Uterus (tissue), 4 donors: ENCODE results near the gene STYXL2. TPM values are rescaled to one million over a fixed set of nuclear protein-coding genes. Genes with fewer than 3 reads are reported as not detected.

Experiments used
- DNase-seq, 2 donors: peaks; one replicate each; pipeline ENCODE4 v3.0.0-alpha.2; 2019 to 2020
- H3K27ac ChIP-seq, 2 donors: fragments of 200-600 bp; sonication (generic); 1 replicate in 1 of 2; 2 replicates in 1 of 2; pipeline ENCODE4 v1.5.1; 2016 to 2018
- H3K27me3 ChIP-seq, 2 donors: fragments of 200-600 bp; sonication (generic); one replicate each; pipeline ENCODE4 v1.5.1; 2018 to 2019; ENCODE audit warnings: control low read depth in 1 of 2
- H3K36me3 ChIP-seq, 2 donors: fragments of 200-600 bp; sonication (generic); one replicate each; pipeline ENCODE4 v1.5.1; 2019; ENCODE audit warnings: control low read depth in 1 of 2
- H3K4me1 ChIP-seq, 2 donors: fragments of 200-600 bp; sonication (generic); one replicate each; pipeline ENCODE4 v1.5.1; 2018 to 2019; ENCODE audit warnings: control low read depth in 1 of 2
- H3K4me3 ChIP-seq, 2 donors: fragments of 200-600 bp; sonication (generic); 1 replicate in 1 of 2; 2 replicates in 1 of 2; pipeline ENCODE4 v1.5.1; 2018 to 2019; ENCODE audit warnings: mild to moderate bottlenecking in 1 of 2
- H3K9me3 ChIP-seq, 2 donors: fragments of 200-600 bp; sonication (generic); one replicate each; pipeline ENCODE4 v1.5.1; 2019; ENCODE audit warnings: control low read depth in 1 of 2
- CTCF ChIP-seq, 4 experiments: fragments of 200-600 bp in 2 of 4; fragments of 450-650 bp in 2 of 4; sonication (generic) in 2 of 4; IDR thresholded peaks; one replicate each; pipeline ENCODE4 v1.5.1; 2016 to 2019; ENCODE audit warnings: antibody characterized with exemption in 4 of 4, mild to moderate bottlenecking in 2 of 4, moderate library complexity in 1 of 4
- POLR2A ChIP-seq, 2 donors: fragments of 450-650 bp; IDR thresholded peaks; one replicate each; pipeline ENCODE4 v1.6.1; 2016; ENCODE audit warnings: antibody characterized with exemption in 2 of 2, mild to moderate bottlenecking in 1 of 2, moderate library complexity in 1 of 2
- intact Hi-C: fragments of 100-400 bp; cut with DNase I; formaldehyde crosslinking; loops from one replicate; pipeline ENCODE4 v1.15.1; 2023; ENCODE audit warnings: low total_unique reads
- total RNA-seq, 4 donors: library from RNA; depleted of rRNA in 3 of 4; stranded (reverse); fragments of >200 nt in 3 of 4; gene quantifications; one replicate each; pipeline versions ENCODE4 v1.1.0 to v1.2.4, GENCODE V29; 2014 to 2023
- donor health status: DM: yes; HTN: yes; CAD: no.

The STYXL2 gene
- total RNA-seq, 4 donors from 2014 or later = 1.2 TPM; not detected in 3

- Histone ChIP-seq H3K27ac (no peak overlapping the region), H3K36me3 (no peaks in the 10 kb centered on the region), H3K4me3 (no peak overlapping the region), H3K9me3 (peaks cover 0 to 2% of the 10 kb centered on the region in 2 donors), H3K4me1 (no peaks in the 10 kb centered on the region), H3K27me3 (no peaks in the 10 kb centered on the region)
- DNase-seq = no peak
- no peak for TF ChIP-seq POLR2A (IDR thresholded peaks at IDR 0.05)
- intact Hi-C loops = no loop called here
These were observed 20.9 kb downstream of the STYXL2 start for GRCh38 chr1:167114725-167115124.

- intact Hi-C loops = no loop called here
- no peak for DNase-seq
- H3K9me3 ChIP-seq = peaks cover 0 to under 1% of the 10 kb centered on the region in 2 donors
- no peak for TF ChIP-seq POLR2A (IDR thresholded peaks at IDR 0.05)
- no peak overlapping the region for H3K27ac ChIP-seq
- no peak overlapping the region for H3K4me3 ChIP-seq
- H3K36me3 ChIP-seq = no peaks in the 10 kb centered on the region
- no peaks in the 10 kb centered on the region for H3K4me1 ChIP-seq
- H3K27me3 ChIP-seq = no peaks in the 10 kb centered on the region
These were observed 21.8 kb downstream of the STYXL2 start for GRCh38 chr1:167115655-167116054.

- H3K27me3 ChIP-seq = no peaks in the 10 kb centered on the region
- intact Hi-C loops = no loop called here
- no peak for DNase-seq
- no peak overlapping the region for H3K27ac ChIP-seq
- H3K9me3 ChIP-seq = no peaks in the 10 kb centered on the region
- no peak overlapping the region for H3K4me3 ChIP-seq
- no peak for TF ChIP-seq POLR2A (IDR thresholded peaks at IDR 0.05)
- no peak for TF ChIP-seq CTCF (IDR thresholded peaks at IDR 0.05)
- H3K4me1 ChIP-seq = peaks cover 0 to 3% of the 10 kb centered on the region in 2 donors
- no peaks in the 10 kb centered on the region for H3K36me3 ChIP-seq
These were observed 22.3 kb downstream of the STYXL2 start for GRCh38 chr1:167116174-167116573.

DNA sequence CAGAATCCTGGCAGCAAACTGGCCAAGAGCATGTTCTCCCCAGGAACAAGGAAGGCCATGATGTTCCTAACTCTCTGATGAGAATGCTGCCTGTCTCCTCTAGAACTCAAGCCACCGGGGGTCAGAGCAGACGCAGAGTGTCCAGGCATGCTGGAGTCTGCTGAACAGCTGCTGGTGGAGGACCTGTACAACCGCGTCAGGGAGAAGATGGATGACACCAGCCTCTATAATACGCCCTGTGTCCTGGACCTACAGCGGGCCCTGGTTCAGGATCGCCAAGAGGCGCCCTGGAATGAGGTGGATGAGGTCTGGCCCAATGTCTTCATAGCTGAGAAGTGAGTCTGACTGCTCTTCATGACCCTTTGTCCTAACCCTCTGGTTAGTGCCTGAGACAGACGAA lies 23.4 kb downstream of the STYXL2 start:
- Histone ChIP-seq H3K27ac (no peak overlapping the region), H3K27me3 (no peaks in the 10 kb centered on the region), H3K4me3 (no peak overlapping the region), H3K9me3 (no peaks in the 10 kb centered on the region), H3K36me3 (no peaks in the 10 kb centered on the region), H3K4me1 (peaks cover 0 to 8% of the 10 kb centered on the region in 2 donors)
- no peak for TF ChIP-seq POLR2A (IDR thresholded peaks at IDR 0.05)
- no peak for TF ChIP-seq CTCF (IDR thresholded peaks at IDR 0.05)
- no peak for DNase-seq
- intact Hi-C loops = no loop called here

- intact Hi-C loops = no loop called here
- Histone ChIP-seq H3K36me3 (no peaks in the 10 kb centered on the region), H3K9me3 (no peaks in the 10 kb centered on the region), H3K27ac (no peak overlapping the region), H3K4me1 (peaks cover 0 to 8% of the 10 kb centered on the region in 2 donors), H3K27me3 (no peaks in the 10 kb centered on the region), H3K4me3 (no peak overlapping the region)
- no peak for TF ChIP-seq CTCF (IDR thresholded peaks at IDR 0.05)
- no peak for TF ChIP-seq POLR2A (IDR thresholded peaks at IDR 0.05)
- DNase-seq = no peak
These were observed 24.3 kb downstream of the STYXL2 start for GRCh38 chr1:167118188-167118587.

DNA sequence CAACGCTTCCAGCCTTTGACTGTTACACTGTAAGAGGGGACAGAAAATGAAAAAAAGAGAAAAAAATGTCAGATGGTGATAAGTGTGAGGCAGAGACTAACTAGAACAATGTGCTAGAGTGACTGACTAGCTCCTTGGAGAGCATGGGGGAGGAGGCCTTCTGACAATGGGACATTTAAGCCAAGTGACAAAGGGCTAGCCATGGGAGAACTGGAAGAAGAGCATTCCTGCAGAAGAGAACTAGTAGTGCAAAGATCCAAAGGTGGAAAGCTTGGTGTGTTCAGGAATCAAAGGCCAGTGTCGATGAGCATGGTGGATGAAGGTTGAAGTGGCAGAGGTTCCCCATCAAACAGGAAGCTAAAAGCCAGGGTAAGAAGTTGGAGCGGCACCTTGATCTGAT lies 25.8 kb downstream of the STYXL2 start:
- Histone ChIP-seq H3K27me3 (no peaks in the 10 kb centered on the region), H3K4me1 (peaks cover 0 to 8% of the 10 kb centered on the region in 2 donors), H3K4me3 (no peak overlapping the region), H3K27ac (no peak overlapping the region), H3K36me3 (no peaks in the 10 kb centered on the region), H3K9me3 (no peaks in the 10 kb centered on the region)
- DNase-seq = no peak
- intact Hi-C loops = no loop called here
- no peak for TF ChIP-seq CTCF (IDR thresholded peaks at IDR 0.05)
